Measurements from ENCODE around the gene STK32B.

The STK32B gene

GRCh38 chr4:5510504-5510903 is 459.2 kb downstream of the STK32B start:
- TF ChIP-seq ZNF335 (tag by site-specific recombination; conservative IDR thresholded peaks at IDR 0.05) (no peak), ZNF580 (tag by site-specific recombination; IDR thresholded peaks at IDR 0.05) (no peak), ZNF433 (tag by site-specific recombination; IDR thresholded peaks at IDR 0.05; ENCODE audit: low read depth) (no peak), ZNF404 (tag by site-specific recombination; IDR thresholded peaks at IDR 0.05) (no peak), REPIN1 (tag by site-specific recombination; IDR thresholded peaks at IDR 0.05; ENCODE audit: low read depth) (no peak), KLF9 (tag by site-specific recombination; IDR thresholded peaks at IDR 0.05; ENCODE audit: low read depth) (no peak), ZNF571 (tag by site-specific recombination; IDR thresholded peaks at IDR 0.05) (no peak), ZNF223 (tag by site-specific recombination; IDR thresholded peaks at IDR 0.05) (no peak), ZNF548 (tag by site-specific recombination; IDR thresholded peaks at IDR 0.05) (no peak), SETDB1 (IDR thresholded peaks at IDR 0.05; ENCODE audit: insufficient read length, low read length) (no peak), ZNF837 (tag by site-specific recombination; IDR thresholded peaks at IDR 0.05) (no peak), PRDM1 (tag by site-specific recombination; IDR thresholded peaks at IDR 0.05) (no peak), OVOL3 (tag by site-specific recombination; IDR thresholded peaks at IDR 0.05) (no peak), ZNF140 (tag by site-specific recombination; IDR thresholded peaks at IDR 0.05) (no peak), MYNN (tag by site-specific recombination; IDR thresholded peaks at IDR 0.05; ENCODE audit: borderline replicate concordance) (no peak), ZNF639 (tag by site-specific recombination; IDR thresholded peaks at IDR 0.05) (no peak), KLF7 (tag by site-specific recombination; IDR thresholded peaks at IDR 0.05; ENCODE audit: borderline replicate concordance) (no peak), ZNF324 (tag by site-specific recombination; IDR thresholded peaks at IDR 0.05) (no peak), KLF8 (tag by site-specific recombination; IDR thresholded peaks at IDR 0.05) (no peak), ZNF544 (tag by site-specific recombination; IDR thresholded peaks at IDR 0.05) (no peak)
- ChIA-PET CTCF (no interaction called here), POLR2A (no interaction called here)
- Histone ChIP-seq H3K4me1 (ENCODE audit: control insufficient read depth, insufficient read depth, low read length) (no peaks in the 10 kb centered on the region), H3K27ac (ENCODE audit: extremely low read depth, low read depth, low read length) (no peak overlapping the region), H3K9me3 (ENCODE audit: control insufficient read depth, insufficient read depth, low read depth, low read length) (no peaks in the 10 kb centered on the region), H3K4me3 (ENCODE audit: low read depth, low read length) (no peak overlapping the region), H3K36me3 (ENCODE audit: control insufficient read depth in 2 of 2, insufficient read depth in 1 of 2, low read length in 2 of 2) (no peaks in the 10 kb centered on the region)

- Histone ChIP-seq H3K27ac (ENCODE audit: extremely low read depth, low read depth, low read length) (no peak overlapping the region), H3K4me1 (ENCODE audit: control insufficient read depth, insufficient read depth, low read length) (no peaks in the 10 kb centered on the region), H3K9me3 (ENCODE audit: control insufficient read depth, insufficient read depth, low read depth, low read length) (no peaks in the 10 kb centered on the region), H3K4me3 (ENCODE audit: low read depth, low read length) (no peak overlapping the region), H3K36me3 (ENCODE audit: control insufficient read depth in 2 of 2, insufficient read depth in 1 of 2, low read length in 2 of 2) (no peaks in the 10 kb centered on the region)
- POLR2A ChIA-PET, result no interaction called here
- TF ChIP-seq ZNF248 (tag by site-specific recombination; IDR thresholded peaks at IDR 0.05), result no peak
- TF ChIP-seq HOXC10 (CRISPR knock-in tag; IDR thresholded peaks at IDR 0.05), result no peak
- TF ChIP-seq ZNF398 (tag by site-specific recombination; IDR thresholded peaks at IDR 0.05), result no peak
- TF ChIP-seq ZBTB7A (tag by site-specific recombination; IDR thresholded peaks at IDR 0.05; ENCODE audit: low read depth), result no peak
- no peak for TF ChIP-seq ZNF624 (tag by site-specific recombination; IDR thresholded peaks at IDR 0.05)
- CTCF ChIA-PET, result no interaction called here
Observed at GRCh38 chr4:5511791-5512190, 460.5 kb downstream of the STK32B start.

All from HEK293 (cell line).